ENCODE results near the gene THYN1. TPM values are rescaled to one million over a fixed set of nuclear protein-coding genes. Genes with fewer than 3 reads are reported as not detected.

THYN1 gene
- total RNA-seq, 1 experiment from 2014 or later, result 97.0 TPM

GRCh38 chr11:134260503-134260902 lies 7.4 kb upstream of the THYN1 start:
- Histone ChIP-seq H3K9ac (ENCODE audit: extremely low read depth, insufficient read length, low read length) (no peak overlapping the region), H2BK15ac (ENCODE audit: low read depth, low read length) (no peak overlapping the region), H3K4me1 (ENCODE audit: insufficient read depth, low read length) (peaks cover 4% of the 10 kb centered on the region; the same call in 1 of the 2 replicates), H3K27ac (ENCODE audit: insufficient read length, low read depth, low read length) (no peak overlapping the region), H3K14ac (ENCODE audit: insufficient read depth, low read length) (no peak overlapping the region), H2BK20ac (ENCODE audit: low read depth, low read length, poor library complexity, severe bottlenecking) (no peak overlapping the region), H3K79me1 (ENCODE audit: insufficient read depth, low read depth, low read length, poor library complexity, severe bottlenecking) (no peaks in the 10 kb centered on the region), H2AK5ac (ENCODE audit: insufficient read length, low read length) (no peak overlapping the region), H3T11ph (ENCODE audit: low read length) (no peak overlapping the region), H2BK5ac (ENCODE audit: insufficient read length, low read length) (no peak overlapping the region), H3K23me2 (ENCODE audit: insufficient read length, low read depth, low read length, poor library complexity, severe bottlenecking) (no peaks in the 10 kb centered on the region), H4K5ac (ENCODE audit: insufficient read length, low read depth, low read length) (no peak overlapping the region), H3K4ac (ENCODE audit: low read depth, low read length) (no peak overlapping the region), H4K91ac (ENCODE audit: insufficient read length, low read depth, low read length) (no peak overlapping the region), H3K56ac (ENCODE audit: insufficient read length, low read depth, low read length) (no peak overlapping the region), H3K27me3 (ENCODE audit: insufficient read depth, low read length) (no peaks in the 10 kb centered on the region), H2AFZ (ENCODE audit: low read length) (no peak overlapping the region), H3K23ac (ENCODE audit: insufficient read length, low read depth, low read length) (no peak overlapping the region), H3K79me2 (ENCODE audit: insufficient read depth, low read length) (no peaks in the 10 kb centered on the region), H3K9me3 (ENCODE audit: control insufficient read depth, low read depth, low read length) (no peaks in the 10 kb centered on the region), H3K18ac (ENCODE audit: insufficient read length, low read depth, low read length) (no peak overlapping the region), H3K4me2 (ENCODE audit: insufficient read depth, insufficient read length, low read length) (no peak overlapping the region), H4K20me1 (ENCODE audit: control insufficient read depth, insufficient read depth, insufficient read length) (no peaks in the 10 kb centered on the region), H2BK120ac (ENCODE audit: low read depth, low read length, poor library complexity, severe bottlenecking) (no peak overlapping the region), H2BK12ac (ENCODE audit: insufficient read length, low read depth, low read length) (no peak overlapping the region), H4K8ac (replicated peaks; ENCODE audit: insufficient read length, low read depth, low read length) (no peak overlapping the region)
- Mint-ChIP-seq H3K9me3 (no peaks in the 10 kb centered on the region), H3K4me3 (no peak overlapping the region), H3K36me3 (ENCODE audit: insufficient read depth in 1 of 3, low read depth in 3 of 3) (peaks cover 31 to 75% (median 56%) of the 10 kb centered on the region in 3 experiments; a peak in 6 of 7 replicates), H3K4me1 (peaks cover 2 to 3% of the 10 kb centered on the region in 2 experiments; a peak in 3 of 4 replicates), H3K27me3 (ENCODE audit: low read depth) (no peaks in the 10 kb centered on the region), H3K27ac (no peak overlapping the region; a peak in 1 of 7 replicates)
- TF ChIP-seq CTCF (conservative IDR thresholded peaks at IDR 0.05), result no peak
- DNase-seq, result no peak

All from H9 (cell line).